Measurements from ENCODE around the gene DNAJC30.

Gene DNAJC30

DNA sequence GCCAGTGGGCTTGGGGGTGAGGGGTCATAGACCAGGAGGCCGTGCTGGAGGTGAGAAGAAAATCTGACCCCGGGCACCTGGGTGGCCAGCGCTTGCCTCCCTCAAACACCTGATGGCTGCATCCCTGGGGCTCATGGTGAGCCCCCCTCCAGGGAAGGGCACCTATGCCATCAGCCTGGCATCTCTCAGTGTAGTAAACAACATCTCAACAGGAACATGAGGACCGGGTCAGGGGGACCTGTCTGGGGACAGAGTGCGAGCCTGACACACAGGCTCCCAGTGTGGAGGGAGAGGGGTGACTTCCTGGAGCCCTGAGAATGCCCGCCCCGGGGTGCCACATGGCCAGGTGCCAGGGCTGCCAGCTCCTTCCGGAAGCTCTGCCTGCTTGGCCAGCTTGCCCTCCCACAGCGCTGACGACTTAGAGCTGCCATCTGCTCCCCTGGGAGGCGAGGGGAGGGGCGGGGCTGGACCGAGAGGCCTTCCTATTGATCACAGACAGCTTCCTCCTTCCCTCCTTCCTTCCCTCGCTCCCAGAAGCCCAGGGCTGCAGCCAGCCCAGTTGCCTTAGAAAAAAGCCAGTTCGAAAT is 23.9 kb upstream of the DNAJC30 start:
- DNase-seq: peak in 1 of 2 experiments; percentile 22

- DNase-seq: no peak
Observed at GRCh38 chr7:73706126-73707044, 23.1 kb upstream of the DNAJC30 start.

DNA sequence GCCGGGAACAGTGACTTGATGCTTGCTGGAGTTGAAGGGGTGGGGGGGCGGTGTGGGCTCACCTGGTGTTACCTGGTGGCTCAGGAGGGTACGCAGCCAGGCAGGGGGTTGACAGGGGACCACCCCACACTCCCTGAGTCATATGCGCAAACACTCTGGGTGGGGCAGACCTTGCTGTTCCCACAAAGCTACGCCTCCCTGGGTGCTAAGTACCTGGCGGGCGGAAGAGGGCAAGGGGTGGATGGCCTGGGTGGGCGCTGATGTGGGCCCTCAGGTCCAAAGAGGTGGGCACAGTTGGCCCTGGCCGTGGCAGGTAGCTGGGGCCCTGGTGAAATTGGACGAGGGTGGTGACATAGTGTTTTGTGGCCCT is 22.3 kb upstream of the DNAJC30 start:
- no peak for DNase-seq

DNA sequence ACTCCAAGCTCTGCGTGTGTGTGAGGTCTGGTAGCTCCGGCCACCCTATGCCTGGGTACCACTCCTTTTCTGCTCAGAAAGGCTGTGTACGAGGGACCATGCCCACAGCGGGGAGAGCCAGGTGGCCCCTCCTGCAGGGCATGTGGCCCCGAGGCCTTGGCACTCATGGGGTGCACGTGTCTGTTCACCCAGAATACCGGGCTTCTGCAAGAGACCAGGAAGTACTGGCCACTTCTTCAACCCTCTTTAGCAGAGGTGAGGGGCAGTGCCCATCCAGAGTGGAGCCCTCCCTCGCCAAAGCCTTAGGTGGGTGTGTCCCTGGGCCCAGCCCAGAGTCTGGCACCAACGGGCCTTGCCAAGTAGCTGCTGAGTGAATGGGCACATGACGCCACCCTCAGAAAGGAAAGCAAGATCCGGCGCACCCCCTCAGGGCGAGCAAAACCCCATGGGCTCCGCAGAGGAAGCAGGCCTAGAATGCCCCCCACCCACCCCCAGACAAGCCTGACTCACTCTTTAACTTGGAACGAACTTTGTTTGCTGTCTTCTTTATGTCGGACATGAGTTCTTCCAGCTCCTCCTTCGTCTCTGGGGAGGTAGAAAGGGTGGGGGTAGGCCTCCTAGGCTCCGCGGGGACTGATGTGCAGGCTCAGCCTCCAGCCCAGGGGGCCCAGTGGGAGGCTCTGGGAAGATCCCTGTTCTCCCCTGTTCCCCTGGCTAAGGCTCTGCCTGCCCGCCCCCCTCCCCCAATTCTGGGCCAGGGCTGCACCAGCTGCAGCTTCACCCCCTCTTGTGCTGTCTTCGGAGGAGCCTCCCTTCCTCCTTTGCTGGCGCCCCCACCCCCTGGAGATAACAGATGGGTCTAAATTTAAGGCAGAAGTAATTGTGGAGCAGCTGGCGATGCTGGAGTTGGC is 21.6 kb upstream of the DNAJC30 start:
- no peak for DNase-seq

DNA sequence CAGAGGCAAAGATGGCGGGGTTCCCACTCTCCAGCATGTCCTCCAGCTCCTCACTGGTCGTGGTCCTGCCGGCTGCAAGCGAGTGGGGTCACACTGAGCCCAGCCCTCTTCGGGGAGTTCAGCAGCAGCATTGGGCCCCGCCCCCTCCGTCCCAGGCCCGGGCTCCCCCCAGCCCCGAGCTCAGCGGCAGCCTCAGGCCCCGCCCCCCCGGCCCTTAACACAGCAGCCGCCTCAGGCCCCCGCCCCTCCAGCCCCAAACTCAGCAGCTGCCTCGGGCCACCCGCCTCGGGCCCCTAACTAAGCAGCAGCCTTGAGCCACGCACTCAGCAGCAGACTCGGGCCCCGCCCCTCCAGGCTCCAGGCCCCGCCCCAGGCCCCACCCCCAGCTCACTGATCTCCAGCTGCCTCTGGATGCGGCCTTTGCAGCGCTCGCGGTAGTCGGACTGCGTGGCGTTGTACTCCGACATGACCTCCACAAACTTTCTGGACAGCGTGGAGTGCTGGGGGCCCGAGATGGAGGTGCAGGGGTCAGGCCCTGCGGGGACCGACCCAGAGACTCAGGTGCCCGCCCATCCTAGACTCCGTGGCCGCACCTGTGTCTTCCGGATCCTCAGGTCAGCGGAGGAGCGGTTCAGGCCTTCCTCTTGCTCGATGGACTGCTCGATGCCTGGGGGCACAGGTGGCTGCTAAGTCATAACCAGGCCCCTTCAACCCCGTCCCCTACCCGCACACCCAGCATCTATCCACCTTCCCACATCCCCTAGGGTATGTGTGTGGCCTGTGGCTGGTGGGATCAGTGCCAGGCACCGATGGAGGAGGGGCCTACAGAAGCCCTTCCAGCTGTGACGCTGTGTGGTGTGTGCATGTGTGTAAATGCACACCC is 20.7 kb upstream of the DNAJC30 start:
- DNase-seq: peak in 1 of 2 experiments; percentile 64

DNA sequence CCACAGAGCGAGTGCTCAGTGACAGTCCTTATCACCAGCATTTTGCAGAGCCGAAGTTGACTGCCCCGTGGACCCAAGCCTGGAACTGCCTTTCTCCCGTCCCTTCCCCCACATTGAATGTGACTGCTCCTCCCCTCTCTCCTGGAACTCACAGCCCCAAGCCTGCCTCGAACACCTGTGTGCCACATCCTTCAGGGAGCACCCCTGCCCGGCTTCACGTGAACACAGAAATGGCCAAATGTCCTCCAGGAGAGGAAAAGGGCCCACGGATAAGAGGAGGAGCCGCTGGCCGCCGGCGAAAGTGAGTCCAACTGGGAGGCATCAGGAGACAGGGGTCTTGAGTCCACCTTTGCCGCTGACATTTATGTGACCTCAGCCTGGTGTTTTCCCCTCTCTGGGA is 20.0 kb upstream of the DNAJC30 start:
- no peak for DNase-seq

DNA sequence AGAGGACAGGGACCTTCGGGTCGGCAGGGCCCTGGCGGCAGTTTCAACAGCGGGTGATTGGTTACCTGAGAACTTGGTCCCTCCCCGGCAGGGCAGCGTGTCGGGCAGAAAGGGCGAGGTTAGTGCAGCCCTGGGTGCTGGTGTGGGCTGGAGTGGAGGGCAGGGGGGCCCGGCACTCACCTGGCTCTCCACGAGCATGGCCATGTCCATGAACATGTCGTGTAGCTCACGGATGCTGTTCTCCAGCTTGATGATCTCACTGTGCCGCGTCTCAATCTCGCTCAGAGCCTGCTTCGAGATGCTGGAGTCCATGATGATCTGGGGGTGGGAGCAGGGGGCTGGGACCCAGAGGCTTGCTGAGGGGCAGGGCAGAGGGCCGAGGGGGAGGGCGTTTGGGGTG is 19.4 kb upstream of the DNAJC30 start:
- no peak for DNase-seq

DNA sequence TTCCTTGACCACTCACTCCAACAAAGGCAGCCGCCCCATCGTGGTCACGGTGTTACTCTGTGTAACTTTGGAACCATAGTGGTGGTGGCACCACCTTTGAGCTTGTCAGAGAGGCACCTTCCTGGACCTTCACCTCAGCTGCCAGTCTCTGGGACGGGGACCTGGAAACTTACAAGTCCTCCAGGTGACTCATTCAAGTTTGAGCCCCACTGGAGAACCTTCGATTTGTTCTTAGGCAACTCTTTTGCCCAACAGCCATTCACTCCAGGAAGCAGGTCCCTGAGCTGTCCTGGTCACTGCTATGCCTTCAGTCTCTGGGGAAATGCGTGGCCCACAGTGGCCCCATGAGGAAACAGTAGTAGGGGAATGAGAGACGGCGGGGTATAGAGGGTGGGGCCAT is 19.0 kb upstream of the DNAJC30 start:
- DNase-seq: no peak

DNA sequence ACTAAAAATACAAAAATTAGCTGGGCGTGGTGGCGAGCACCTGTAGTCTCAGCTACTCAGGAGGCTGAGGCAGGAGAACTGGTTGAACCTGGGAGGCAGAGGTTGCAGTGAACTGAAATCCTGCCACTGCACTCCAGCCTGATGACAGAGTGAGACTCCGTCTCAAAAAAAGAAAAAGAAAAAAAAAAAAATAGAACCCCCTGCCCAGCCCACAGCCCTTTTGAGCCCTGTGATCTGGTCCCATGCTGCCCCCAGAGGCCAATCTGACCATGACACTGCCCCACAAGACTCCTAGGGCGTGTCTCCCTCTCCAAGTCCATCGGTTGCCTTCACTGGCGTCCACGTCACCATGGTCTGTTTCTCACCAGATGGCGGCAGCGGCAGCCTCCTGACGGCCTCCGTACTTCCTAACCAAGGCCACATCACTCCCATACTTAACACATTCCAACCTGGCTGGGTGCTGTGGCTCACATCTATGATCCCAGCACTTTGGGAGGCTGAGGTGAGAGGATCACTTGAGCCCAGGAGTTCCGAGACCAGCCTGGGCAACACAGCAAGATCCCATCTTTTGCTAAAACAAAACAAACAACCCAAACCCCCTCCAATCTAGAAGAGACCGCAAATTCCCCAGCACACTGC is 18.2 kb upstream of the DNAJC30 start:
- peak in 1 of 2 experiments; percentile 53 for DNase-seq

DNA sequence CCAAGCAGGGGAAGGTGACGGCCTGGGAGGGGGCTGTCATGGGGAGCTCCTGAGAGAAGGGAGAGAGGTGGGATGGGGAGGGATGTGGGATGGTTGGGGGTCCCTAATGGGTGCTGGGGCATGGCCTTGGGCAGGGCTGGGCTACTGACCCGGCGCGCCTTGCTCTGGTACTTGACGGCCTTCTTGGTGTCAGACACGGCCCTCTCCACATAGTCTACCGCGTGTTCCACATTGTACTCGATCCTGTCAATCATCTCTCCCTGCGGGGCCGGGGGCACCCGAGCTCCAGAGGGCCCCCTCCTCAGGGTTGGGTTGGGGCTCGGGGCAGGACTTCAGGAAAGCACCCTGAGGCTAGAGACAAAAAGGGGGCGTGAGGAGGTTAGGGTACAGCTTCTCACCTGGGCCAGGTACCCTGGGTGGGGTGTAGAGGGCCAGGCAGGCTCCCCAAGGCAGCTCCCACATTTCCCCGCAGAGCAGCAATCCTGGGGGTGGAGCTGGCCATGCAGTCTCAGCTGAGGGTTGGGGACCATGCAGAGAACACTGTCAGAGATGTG is 17.4 kb upstream of the DNAJC30 start:
- DNase-seq: no peak

DNA sequence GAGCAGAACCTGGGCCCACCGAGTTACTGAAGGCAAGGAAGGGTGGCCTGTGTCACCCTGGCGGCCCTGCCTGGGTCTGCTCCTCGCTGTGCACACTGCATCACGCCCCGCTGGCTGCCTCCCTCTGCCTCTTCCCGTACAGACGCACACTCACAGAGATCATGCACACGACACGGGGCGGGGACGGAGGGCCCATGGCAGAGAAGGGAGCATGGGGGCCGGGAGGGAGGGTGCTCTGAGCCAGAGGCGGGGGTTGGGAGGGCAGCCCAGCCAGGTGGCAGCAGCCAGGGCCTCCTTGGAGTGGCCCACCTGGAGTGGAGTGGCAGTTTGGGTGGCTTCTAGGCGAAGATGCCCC is 16.8 kb upstream of the DNAJC30 start:
- DNase-seq: no peak

GRCh38 chr7:73699370-73700068 is 16.3 kb upstream of the DNAJC30 start:
- no peak for DNase-seq

GRCh38 chr7:73698410-73698809 is 15.2 kb upstream of the DNAJC30 start:
- no peak for DNase-seq

GRCh38 chr7:73696372-73696771 is 13.1 kb upstream of the DNAJC30 start:
- no peak for DNase-seq

- DNase-seq: no peak
Observed at GRCh38 chr7:73690646-73691045, 7.4 kb upstream of the DNAJC30 start.

- DNase-seq: no peak
Observed at GRCh38 chr7:73688288-73688687, 5.0 kb upstream of the DNAJC30 start.

DNA sequence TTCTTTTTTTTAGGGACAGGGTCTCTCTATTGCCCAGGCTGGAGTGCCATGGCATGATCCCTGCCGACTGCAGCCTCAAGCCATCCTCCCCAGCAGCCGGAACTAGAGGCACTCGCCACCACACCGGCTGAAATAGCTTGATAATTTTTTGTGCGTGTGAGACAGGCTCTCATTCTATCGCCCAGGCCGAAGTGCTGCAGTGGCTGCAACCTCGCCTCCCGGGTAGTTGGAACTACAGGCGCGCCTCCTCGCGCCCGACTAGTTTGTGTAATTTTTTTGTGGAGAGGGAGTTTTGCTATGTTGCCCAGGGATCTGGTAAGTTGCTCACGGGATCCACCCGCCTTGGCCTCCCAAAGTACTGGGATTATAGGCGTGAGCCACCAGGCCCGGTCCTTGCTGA is 2.1 kb upstream of the DNAJC30 start:
- no peak for DNase-seq

DNA sequence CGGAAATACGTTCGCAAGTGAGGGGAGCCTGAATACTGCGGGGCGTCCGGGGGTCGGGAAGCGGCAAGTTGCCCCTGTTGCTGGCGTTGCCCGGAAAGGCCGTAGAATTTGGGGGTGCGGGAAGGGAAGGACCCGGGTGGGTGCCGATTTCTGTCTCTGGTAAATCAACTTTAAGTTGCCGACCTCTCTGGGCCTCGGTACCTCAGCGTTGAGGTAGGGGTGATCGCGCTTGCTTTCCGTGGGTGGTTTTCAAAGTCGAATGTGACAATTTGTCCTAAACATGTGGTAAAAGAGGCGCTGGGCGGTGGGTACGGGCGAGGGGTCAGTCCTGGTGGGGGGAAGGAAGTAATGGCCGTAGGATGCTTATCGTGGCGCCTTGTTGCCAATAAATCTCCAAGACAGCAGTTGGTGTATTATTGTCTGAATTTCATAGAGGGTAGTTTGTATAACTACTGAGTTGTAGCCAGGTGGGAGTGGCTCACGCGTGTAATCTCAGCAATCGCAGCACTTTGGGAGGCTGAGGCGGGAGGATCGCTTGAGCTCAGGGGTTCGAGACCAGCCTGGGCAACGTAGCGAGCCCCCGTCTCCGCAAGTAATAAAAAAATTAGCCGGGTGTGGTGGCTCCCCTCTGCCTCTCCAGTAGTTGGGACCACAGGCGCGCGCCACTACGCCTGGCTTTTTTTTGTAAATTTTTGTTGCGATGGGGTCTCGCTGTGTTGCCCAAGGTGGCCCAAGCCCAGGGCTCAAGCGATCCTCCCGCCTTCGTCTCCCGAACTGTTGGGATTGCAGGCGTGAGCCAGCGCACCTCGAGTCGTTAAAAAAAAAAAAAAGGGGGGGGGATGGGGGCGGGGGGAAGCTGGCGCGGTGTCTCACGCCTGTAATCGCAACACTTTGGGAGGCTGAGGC is 788 bp upstream of the DNAJC30 start:
- DNase-seq: peak in 1 of 2 experiments; percentile 42

GRCh38 chr7:73682745-73683055 is 553 bp downstream of the DNAJC30 start:
- DNase-seq: no peak

GRCh38 chr7:73681031-73681430 is 2.2 kb downstream of the DNAJC30 start:
- no peak for DNase-seq
